GM12872 (cell line): ENCODE data around the gene TCF25.
A peak's percentile ranks its signal among the peaks of the same experiment; 100 is the strongest.

Experiments used
- TF ChIP-seq, protein P1 (sequence below): IDR thresholded peaks from 3 replicates; pipeline ENCODE4 v1.5.1; 2011; ENCODE audit warnings: low read depth, mild to moderate bottlenecking, low read length, moderate library complexity; ENCODE audit not compliant: insufficient read depth

Gene TCF25

DNA sequence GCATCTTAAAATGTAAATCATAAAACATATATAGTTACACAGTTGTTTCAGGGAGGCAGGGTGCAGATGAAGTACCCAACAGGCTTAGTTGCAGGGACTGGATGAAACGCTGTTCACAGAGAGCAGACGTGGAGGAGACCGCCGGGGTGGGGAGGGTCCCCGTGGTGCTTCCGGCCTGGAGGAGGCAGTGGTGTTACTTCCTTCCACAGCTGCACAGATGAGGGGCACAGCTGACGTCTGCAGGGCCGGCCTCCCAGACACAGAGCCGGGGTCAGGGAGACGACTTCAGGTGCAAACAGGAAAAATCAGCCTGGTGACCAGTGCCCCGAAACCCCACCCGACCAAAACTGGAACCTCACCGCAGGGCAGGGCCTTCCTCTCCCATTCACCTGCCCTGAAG is 28.0 kb upstream of the TCF25 start:
- TF ChIP-seq, protein P1, sequence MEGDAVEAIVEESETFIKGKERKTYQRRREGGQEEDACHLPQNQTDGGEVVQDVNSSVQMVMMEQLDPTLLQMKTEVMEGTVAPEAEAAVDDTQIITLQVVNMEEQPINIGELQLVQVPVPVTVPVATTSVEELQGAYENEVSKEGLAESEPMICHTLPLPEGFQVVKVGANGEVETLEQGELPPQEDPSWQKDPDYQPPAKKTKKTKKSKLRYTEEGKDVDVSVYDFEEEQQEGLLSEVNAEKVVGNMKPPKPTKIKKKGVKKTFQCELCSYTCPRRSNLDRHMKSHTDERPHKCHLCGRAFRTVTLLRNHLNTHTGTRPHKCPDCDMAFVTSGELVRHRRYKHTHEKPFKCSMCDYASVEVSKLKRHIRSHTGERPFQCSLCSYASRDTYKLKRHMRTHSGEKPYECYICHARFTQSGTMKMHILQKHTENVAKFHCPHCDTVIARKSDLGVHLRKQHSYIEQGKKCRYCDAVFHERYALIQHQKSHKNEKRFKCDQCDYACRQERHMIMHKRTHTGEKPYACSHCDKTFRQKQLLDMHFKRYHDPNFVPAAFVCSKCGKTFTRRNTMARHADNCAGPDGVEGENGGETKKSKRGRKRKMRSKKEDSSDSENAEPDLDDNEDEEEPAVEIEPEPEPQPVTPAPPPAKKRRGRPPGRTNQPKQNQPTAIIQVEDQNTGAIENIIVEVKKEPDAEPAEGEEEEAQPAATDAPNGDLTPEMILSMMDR, result 0 out of 3 replicates have a peak, but pooled peaks have one; percentile 9

DNA sequence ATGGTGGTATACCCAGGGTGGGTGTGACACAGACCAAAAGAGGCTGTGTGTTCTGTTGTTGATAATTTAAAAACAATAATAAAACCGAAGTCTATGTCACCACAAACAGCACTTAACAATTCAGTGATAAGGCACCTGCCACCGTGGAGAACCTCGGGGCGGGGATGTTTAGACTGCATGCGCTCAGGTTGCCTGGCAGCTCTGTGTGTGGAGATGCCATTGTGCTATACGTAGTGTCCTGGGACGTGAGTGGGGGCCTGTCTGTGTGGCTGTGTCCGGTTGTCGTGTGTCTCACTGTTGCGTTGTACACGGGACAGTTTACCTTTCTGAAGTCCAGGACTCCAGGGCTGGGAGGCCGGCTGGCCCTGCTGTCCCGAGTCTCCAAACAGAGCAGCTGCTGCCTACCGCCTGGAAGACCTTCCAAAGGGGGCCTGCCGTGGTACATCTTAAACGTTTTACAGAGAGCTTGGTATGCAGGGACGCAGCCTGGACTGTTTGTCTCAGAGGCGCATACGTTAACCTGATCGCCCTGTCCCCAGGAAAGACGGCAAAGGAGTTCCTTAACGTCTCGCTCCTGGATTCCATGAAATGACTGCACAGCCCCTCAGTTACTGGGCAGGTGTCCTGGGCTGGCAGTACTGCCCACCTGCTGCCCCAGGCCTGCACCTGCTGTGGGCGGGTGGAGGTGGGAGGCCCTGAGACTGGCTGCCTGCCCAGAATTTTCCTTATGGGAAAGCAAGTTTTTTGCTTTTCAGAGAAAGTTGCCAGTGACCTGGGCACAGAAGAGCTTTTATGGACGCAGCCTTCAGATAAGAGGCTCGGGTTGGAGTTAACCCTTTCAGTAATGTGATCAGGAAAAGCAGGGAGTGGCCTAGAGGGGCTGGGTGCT is 26.1 kb upstream of the TCF25 start:
- TF ChIP-seq, protein P1, result no peak

DNA sequence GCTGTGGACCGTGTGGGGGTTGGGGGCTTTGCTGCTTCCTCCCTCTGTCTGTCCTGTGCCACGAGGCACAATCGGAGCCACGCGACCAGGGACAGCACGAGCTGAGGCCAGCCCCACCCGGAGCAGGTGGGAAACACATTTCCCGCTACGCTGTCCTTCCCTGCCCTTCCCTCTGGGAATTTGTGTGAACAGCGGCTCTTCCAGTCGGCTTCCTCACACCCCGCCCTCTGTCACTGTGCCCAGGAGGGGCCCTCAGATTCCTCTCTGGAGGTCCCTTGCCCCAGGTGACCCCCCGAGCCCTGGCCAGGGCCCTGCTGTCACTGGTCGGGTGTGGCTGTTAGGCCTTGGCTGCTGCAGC is 25.5 kb upstream of the TCF25 start:
- TF ChIP-seq, protein P1, result no peak

DNA sequence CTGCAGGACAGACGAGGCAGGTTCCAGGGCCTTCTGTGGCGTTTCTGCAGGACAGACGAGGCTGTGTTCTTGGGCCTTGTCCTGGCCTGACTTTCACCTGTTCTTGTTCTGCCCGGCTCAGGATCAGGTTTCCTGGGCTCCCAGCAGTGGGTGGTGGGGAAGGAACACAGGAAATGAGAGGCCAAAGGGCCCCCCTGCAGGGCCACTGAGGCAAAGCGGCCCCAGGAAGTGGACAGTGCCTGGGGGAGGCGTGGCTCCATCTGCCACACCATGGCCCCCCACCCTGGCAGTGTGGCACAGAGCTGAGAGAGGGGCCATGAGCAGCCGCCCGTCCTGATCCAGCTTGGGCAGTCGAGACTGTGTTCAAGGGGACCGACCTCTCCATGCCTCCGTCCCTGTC is 24.4 kb upstream of the TCF25 start:
- TF ChIP-seq, protein P1, result no peak

DNA sequence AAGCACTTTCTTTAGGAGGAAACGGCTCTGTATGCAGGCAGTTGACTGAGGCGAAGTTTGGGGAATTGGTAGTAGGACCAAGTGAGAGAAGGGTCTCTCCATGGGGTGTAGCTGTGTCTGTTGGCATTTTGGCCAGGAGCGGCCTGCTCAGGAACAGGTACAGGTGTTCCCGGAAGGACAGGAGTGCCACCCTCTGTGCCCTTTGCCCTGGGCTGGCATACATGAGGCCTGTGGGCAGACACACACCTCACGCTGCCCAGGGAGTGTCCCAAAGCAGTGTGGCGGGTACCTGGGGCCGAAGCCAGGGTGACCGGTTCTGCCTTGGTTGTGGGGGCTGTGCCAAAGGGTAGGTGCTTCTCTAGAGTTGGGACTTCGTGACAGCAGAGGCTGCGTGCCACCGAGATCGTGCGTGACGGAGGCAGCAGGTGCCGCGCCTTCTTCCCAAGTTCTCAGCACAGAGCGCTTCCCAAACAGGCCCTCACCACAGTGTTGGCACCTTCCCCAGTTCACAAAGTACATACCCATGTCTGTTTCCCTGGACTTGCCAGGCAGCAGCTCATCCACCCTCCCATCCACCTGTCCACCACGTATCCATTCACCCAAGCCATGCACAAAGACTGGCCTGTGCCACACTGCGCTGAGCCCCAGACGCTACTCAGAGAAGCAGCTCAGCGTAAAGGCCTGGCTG is 19.9 kb upstream of the TCF25 start:
- TF ChIP-seq, protein P1, result no peak

DNA sequence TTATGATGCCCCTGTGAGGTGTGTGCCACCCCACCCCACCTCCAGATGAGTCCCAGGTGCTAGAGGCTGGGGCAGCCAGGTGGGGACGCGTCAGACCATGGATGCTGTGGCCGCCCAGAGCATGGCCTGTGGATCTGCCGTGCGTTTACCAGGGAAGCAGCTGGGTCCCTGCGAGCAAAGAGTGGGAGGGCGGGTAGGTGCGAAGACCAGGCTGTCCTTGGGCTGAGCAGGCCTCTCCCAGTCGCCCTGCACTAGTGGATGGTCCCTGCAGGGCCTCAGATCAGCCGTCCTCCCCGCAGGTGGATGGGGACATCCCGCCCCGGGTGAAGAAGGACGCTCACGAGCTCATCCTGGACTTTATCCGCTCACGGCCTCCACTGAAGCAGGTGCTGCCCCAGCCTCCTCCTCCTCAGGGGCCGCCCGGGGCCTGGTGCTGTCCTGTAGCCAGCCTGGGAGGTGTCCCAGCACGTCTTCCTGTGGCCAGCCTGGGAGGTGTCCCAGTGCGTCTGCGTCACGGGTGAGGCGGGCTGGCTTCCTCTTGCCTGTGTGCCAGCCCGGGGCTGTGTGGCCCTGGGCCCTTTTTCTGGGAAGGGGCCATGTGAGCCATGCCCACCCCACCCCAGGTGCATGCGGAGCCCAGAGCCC is 18.0 kb upstream of the TCF25 start:
- TF ChIP-seq, protein P1, result no peak

DNA sequence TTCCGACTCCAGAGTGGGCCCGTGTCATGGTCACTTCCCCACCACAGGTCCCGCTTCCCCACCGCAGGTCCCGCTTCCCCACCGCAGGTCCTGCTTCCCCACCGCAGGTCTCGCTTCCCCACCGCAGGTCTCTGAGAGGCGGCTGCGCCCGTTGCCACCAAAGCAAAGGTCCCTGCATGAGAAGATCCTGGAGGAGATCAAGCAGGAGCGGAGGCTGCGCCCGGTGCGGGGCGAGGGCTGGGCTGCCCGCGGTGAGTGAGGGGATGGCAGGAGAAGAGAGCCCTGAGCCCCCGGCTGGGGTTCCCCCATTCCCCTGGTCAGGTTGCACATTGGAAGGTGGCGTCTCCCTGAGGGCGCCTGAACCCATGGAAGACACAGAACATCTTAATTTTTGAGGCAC is 17.4 kb upstream of the TCF25 start:
- TF ChIP-seq, protein P1, result no peak
